ENCODE data around the gene C5orf52.
A peak's percentile ranks its signal among the peaks of the same experiment; 100 is the strongest.
"Not testable (repeated sequence)": the region's sequence is repeated elsewhere in the genome, so short reads cannot be mapped to it uniquely, and the experiment has no call there.

C5orf52 gene

GRCh38 chr5:157670662-157671591 lies at the start of gene C5orf52:
TSS of gene C5orf52 (plus strand) at chr5:157671533. CDS start at chr5:157671615, 82 bp downstream.
- DNase-seq (ENCODE audit: low read depth in 2 of 2, low spot score in 1 of 2), result no peak

- DNase-seq (ENCODE audit: low read depth in 2 of 2, low spot score in 1 of 2), result no peak
Observed at GRCh38 chr5:157624144-157624543, 47.2 kb upstream of the C5orf52 start.

- no peak for DNase-seq (ENCODE audit: low read depth in 2 of 2, low spot score in 1 of 2)
Observed at GRCh38 chr5:157626831-157627230, 44.5 kb upstream of the C5orf52 start.

GRCh38 chr5:157630341-157630740 lies 41.0 kb upstream of the C5orf52 start:
- no peak for DNase-seq (ENCODE audit: low read depth in 2 of 2, low spot score in 1 of 2)

- no peak for DNase-seq (ENCODE audit: low read depth in 2 of 2, low spot score in 1 of 2)
Observed at GRCh38 chr5:157640406-157641066, 30.8 kb upstream of the C5orf52 start.

GRCh38 chr5:157648275-157648990 lies 22.9 kb upstream of the C5orf52 start:
- DNase-seq (ENCODE audit: low read depth in 2 of 2, low spot score in 1 of 2), result no peak

GRCh38 chr5:157649101-157649500 lies 22.2 kb upstream of the C5orf52 start:
- DNase-seq (ENCODE audit: low read depth in 2 of 2, low spot score in 1 of 2), result no peak

GRCh38 chr5:157650991-157651611 lies 20.2 kb upstream of the C5orf52 start:
- DNase-seq (ENCODE audit: low read depth in 2 of 2, low spot score in 1 of 2), result no peak

- peak; percentile 41 to 58 for DNase-seq (ENCODE audit: low read depth in 2 of 2, low spot score in 1 of 2)
Observed at GRCh38 chr5:157651623-157652376, 19.5 kb upstream of the C5orf52 start.

- DNase-seq (ENCODE audit: low read depth in 2 of 2, low spot score in 1 of 2), result no peak
Observed at GRCh38 chr5:157652377-157652692, 19.0 kb upstream of the C5orf52 start, which contains the start of gene SOX30. TSS of gene SOX30 (minus strand) at chr5:157652438. CDS start at chr5:157652078, 360 bp downstream.

GRCh38 chr5:157657516-157657915 lies 13.8 kb upstream of the C5orf52 start:
- DNase-seq (ENCODE audit: low read depth in 2 of 2, low spot score in 1 of 2), result no peak

- DNase-seq (ENCODE audit: low read depth in 2 of 2, low spot score in 1 of 2), result no peak
Observed at GRCh38 chr5:157658893-157659292, 12.4 kb upstream of the C5orf52 start.

- no peak for DNase-seq (ENCODE audit: low read depth in 2 of 2, low spot score in 1 of 2)
Observed at GRCh38 chr5:157659868-157660660, 11.3 kb upstream of the C5orf52 start.

GRCh38 chr5:157665467-157666070 lies 5.8 kb upstream of the C5orf52 start:
- DNase-seq (ENCODE audit: low read depth in 2 of 2, low spot score in 1 of 2), result no peak

GRCh38 chr5:157668356-157668755 lies 3.0 kb upstream of the C5orf52 start:
- DNase-seq (ENCODE audit: low read depth in 2 of 2, low spot score in 1 of 2), result no peak

GRCh38 chr5:157669701-157670097 lies 1.6 kb upstream of the C5orf52 start:
- DNase-seq (ENCODE audit: low read depth in 2 of 2, low spot score in 1 of 2), result no peak

GRCh38 chr5:157671592-157672330 lies 428 bp downstream of the C5orf52 start:
- DNase-seq (ENCODE audit: low read depth in 2 of 2, low spot score in 1 of 2), result no peak

GRCh38 chr5:157672976-157673375 lies 1.6 kb downstream of the C5orf52 start:
- DNase-seq (ENCODE audit: low read depth in 2 of 2, low spot score in 1 of 2), result no peak

- not testable (repeated sequence) for DNase-seq (ENCODE audit: low read depth in 2 of 2, low spot score in 1 of 2)
Observed at GRCh38 chr5:157674351-157674750, 3.0 kb downstream of the C5orf52 start.
